ENCODE data around the gene ASXL2.
"Not testable (repeated sequence)": the region's sequence is repeated elsewhere in the genome, so short reads cannot be mapped to it uniquely, and the experiment has no call there.

The ASXL2 gene

DNA sequence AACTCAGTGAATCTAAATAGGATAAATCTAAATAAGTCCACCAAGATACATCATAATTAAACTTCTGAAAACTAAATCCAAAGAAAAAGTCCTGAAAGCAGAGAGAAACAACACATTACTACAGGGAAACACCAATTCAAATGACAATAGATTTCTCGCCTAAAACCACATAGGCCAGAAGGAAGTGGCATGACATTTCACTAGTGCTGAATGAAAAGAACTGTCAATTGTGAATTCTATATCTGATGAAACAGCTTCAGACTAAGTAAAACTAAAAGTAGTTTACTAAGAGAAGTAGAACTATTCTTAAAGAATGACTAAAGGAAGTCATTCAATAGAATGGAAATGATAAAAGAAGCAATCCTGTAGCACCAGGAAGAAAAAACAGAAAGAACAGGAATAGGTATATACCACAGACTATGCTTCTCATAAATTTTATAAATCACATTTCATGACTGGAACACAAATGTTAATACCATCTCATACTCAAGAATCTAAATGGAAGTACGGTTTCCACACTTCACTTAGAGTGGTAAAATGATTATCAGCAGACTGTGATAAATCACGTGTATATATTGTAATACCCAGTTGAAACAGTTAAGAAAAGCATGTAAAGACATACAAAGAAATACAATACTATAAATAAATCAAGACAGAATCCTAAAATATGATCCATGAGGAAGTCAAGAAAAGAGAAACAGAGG is 46.4 kb downstream of the ASXL2 start:
- DNase-seq, result no peak

DNA sequence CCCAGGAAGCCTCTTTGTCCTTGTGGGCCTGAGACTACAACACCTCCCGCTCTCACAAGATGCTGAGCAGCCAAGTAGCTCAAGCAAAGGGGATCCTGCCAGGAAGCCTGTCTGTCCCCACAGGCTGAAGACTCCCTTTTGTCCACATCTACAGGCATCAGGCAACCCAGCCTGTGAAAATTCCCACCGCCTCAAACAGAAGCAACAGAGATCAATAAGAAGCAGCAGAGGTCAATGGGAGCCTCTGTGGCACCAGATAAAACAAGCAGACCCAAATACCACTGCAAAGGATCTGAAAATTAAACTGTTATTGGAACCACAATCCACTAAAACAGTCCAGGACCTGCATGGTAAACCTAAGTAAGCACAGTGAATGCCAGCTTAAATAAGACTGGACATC is 48.5 kb downstream of the ASXL2 start:
- DNase-seq, result no peak

DNA sequence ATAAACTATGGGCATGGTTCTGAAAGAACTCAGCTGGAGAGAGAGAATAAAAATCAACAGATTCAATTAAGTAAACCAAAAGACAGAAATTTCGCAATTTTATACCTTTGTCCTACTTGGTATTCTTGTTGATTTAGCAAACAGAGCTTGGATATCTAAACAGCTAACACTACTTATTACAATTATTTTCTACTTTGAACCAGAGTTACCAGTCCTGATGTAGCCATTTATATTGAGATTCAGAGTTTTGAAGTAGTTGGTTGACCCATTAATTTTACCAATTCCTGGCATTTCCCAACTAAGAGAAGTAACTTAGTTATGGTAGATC is 48.9 kb downstream of the ASXL2 start:
- no peak for DNase-seq

DNA sequence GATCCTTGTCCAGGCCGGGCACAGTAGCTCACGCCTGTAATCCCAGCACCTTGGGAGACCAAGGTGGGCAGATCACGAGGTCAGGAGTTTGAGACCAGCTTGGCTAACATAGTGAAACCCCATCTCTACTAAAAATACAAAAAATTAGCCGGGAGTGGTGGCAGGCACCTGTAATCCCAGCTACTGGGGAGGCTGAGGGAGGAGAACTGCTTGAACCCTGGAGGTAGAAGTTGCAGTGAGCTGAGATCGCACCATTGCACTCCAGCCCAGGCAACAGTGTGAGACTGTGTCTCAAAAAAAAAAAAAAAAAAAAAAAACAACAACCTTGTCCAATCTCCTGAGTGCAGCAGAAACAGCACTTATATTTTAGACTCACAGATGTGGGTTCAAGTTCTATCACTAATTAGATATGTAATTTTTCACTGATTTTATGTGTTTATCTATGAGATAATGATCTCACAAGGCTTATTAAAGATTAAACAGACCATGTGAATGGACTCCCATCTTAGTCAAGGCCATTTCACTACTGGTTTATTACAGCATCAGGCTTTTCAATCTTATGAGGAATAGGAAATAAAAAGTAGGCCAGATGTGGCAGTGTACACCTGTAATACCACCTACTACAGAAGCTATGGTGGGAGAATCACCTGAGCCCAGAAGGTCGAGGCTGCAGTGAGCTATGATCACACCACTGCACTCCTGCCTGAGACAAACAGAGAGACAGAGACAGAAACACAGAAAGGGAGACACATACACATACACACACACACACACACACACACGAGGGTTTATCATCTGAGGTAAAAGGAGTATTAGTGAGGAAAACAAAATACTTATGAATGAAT is 49.5 kb downstream of the ASXL2 start:
- not testable (repeated sequence) for DNase-seq

DNA sequence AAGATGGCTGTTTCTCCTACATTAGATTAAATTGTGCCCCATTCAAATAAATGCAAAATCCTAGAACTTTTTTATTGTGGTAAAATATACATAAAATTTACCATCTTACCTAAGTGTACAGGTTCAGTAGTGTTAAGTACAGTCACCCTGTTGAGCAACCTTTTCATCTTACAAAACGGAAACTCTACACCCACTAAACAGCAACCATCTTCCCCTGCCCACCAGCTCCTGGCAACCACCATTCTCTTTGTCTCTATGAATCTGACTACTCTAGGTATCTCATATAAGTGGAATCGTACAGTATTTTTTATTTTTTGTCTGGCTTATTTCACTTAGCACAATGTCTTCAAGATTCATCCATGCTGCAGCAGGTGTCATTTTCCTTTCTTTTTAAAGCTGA is 53.0 kb downstream of the ASXL2 start:
- no peak for DNase-seq

DNA sequence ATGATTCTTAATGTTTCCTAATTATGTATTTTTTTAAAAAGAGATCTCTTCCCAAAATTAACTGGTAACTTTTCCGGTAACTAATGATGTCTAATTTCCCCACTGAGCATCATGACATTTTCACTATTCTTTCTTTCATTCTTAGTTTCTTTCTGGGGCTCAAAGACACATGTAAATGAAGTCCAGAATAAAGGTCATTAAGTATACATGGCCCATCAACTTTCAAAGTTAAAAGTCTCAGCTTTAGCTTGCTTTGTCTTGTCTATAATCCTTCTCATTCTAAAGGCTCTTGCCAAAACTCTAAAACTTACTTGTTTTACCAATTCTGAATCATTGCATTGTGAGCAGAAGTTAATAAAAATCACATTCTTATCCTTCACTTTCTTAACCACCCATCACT is 53.6 kb downstream of the ASXL2 start:
- no peak for DNase-seq

DNA sequence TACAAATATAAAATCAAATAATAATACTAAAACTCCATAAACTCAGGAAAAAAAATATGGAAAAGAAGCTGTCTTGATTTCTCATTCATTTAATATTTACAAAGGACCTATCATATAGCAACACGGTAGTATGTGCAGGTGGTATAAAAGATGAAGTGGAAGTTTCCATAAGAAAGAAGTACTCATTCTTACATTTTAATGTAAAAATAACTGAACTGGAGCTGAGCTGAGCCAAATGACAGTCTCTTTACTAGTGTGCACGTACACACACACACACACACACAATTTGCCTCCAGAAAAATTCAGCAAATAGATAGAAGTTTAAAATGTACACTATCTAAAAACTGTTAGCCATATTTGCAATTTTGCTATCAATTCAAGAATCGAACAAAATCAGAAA is 54.1 kb downstream of the ASXL2 start:
- no peak for DNase-seq

DNA sequence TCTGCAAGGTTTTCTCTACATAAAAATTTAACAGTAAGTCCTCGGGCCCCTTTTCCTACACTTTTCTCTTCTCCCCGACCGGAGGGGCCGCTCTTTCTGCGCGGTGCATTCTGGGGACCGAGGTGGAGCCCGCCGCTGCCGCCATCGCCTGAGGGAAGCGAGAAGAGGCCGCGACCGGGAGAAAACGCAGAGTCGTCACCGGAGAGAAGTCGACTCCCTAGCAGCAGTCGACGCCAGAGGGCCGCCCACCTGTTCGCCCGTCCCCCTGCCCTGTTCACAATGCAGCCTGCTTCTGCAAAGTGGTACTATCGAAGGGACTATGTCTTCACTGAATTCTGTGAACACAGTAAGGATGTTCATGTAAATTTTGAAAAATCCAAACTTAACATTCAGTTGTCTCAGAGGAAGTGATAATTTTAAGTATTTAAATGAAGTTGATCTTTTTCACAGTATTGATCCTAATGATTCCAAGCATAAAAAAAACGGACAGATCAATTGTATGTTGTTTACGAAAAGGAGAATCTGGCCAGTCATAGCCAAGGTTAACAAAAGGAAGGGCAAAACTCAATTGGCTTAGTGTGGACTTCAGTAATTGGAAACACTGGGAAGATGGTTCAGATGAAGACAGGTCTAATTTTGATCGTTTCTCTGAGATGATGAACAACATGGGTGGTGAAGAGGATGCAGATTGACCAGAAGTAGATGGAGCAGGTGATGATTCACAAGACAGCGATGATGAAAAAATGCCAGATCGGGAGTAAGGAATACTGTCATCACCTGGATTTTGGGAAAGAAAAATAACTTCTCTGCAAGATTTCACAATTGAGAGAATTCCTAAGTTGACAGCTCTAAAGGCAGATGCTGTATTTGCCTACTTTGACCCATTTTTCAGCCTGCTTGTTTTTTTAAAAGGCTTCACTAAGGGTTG is 55.8 kb downstream of the ASXL2 start:
- no peak for DNase-seq

DNA sequence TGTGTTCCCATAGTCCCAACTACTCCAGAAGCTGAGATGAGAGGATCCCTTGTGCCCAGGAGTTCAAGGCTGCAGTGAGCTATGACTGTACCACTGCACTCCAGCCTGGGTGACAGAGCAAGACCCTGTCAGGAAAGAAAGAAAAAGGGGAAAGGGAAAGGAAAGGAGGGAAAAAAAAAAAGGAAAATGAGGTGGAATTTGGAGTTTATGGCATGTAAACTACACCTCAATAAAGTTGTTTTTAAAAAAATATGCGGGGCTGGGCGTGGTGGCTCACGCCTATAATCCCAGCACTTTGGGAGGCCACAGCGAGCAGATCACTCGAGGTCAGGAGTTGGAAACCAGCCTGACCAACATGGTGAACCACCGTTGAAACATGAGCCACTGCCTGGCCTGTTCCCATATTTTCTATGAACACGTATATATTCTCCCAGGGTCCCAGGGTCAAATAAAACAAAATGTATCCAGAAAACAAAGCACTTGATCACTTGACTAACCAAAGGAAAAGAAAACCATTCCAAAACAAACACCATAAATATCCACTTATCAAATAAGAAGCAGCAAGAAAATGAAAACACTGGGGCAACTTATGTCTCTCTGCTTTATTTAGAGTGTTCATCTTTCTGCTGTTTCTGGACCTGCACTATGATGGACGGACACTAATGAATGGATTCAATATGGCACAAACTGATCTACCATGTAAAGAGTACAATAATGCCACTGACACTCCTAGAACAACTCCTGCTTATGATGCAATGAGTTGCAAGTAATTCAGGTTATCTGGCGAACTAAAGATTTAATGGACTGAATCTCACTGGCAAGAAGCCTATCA is 56.8 kb downstream of the ASXL2 start:
- peak; percentile 89 for DNase-seq

DNA sequence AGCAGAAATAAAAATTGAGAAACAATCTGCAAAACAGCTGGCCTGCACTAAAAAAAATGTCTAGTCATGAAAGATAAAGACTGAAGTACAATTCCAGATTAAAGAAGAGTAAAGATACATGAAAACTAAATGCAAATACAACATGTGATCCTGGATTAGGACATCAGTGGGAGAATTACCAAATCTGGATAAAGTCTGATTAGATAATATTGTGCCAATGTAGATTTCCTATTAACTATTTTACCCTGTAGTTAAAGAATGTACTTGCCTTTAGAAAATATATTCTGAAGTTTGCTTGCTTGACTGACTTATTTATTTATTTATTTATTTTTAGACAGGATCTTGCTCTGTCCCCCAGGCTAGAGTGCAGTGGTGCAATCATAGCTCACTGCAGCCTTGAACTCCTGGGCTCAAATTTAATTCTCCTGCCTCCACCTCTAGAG is 58.7 kb downstream of the ASXL2 start:
- no peak for DNase-seq

DNA sequence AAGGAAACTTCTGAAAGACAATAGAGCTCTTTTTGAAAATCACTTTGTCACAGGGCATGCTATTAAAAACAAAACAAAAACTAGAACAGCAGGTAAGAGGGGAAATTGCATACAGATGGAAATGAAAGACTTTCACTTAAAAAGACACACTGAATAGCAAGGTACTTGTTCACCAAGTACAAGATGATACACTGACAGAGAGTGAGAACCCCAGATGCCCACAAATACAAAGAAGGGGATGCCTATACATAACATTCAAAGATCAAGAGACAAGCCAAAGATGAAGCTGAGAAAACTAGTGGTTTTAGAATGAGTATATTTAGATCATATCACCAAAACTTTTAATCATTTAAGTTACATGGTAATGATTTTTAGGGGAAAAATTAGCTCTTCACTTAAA is 60.7 kb downstream of the ASXL2 start:
- no peak for DNase-seq

DNA sequence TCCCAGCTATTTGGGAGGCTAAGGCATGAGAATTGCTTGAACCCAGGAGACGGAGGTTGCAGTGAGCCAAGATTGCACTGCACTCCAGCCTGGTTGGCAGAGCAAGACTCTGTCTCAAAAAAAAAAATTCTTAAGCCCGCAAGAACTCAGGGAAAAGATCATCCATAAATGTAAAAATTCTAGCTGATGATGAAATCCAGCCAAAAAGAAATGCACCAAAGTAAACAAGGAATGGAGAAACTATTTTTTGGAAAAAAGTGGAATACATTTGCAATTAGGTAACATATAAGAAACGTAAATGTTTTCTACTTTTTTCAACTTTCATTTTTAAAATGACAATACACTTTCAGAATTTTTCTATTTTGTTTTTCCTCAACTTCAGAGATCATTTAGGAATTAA is 61.3 kb downstream of the ASXL2 start:
- DNase-seq, result no peak

DNA sequence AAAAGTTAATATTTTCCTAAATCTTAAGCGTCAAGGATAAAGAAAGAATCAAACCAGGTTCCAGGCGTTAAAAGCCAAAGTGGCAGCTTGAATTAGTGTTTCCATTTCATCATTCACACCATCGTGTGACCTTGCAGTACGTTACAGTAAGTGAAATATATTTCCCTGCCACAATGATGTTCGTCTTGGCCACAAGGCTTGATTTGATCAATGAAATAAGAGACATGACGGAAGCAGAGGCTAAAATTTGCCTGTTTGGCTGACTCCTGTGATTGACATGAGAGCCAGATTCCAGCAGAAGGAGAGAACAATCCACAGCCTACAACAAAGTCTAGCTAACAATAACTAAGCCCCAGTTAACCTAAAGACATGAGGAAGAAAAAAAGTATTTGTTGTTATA is 62.0 kb downstream of the ASXL2 start:
- DNase-seq, result no peak

DNA sequence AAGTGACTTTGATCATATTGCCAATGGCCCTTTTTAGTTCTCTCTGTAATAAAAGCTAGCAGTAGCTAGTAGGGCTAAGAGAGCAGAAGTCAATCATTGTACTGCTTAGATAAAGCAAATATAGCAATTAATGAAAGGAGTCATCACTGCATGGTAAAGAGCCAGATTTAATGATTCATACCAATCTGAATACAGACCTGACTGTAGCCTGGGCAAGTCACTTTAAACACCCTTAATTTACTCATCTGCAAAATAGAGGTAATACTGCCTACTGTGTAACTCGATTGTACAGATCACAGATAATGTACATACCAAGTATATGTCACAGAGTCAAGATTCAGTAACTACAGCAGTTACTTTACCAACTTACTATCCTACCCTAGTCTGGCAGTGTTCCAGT is 63.6 kb downstream of the ASXL2 start:
- DNase-seq, result no peak

DNA sequence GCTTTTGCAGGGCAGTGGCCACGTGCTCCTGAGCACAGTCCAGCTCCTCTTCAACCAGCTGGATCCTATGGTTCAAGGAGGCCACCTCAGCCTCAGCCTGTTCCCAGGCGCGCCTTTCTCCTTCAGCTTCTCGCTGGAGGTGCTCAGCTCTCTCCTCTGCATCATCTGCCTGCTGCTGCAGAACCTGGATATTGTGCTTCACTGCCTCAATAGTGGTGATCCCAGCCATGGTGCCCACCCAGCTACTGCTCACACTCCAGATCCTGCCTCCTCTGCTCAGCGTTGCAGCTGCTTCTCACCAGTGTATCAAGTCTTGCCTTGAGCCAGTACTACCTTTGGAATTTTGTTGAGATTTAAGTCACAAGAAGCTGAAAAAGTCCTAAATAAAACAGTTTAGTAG is 67.9 kb downstream of the ASXL2 start:
- DNase-seq, result no peak

DNA sequence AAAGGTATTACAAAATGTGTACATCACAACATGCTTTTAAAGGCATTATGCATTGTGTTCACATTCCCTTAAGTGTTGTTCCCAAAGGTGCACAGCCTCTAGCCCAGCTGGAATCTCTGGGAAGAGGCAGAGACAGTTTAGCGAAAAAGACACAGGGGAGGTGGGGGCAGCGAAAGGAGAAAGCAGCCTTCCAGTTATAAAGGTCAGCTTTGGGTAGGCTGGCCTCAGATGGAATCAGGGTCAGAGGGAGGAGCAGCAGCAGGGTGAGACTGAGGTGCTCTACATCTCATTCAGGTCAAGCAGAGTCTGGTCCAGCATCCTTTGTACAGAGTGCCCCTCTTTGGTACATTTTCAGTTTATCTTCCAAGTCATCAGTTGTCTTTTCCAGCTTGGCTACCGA is 68.6 kb downstream of the ASXL2 start:
- no peak for DNase-seq

DNA sequence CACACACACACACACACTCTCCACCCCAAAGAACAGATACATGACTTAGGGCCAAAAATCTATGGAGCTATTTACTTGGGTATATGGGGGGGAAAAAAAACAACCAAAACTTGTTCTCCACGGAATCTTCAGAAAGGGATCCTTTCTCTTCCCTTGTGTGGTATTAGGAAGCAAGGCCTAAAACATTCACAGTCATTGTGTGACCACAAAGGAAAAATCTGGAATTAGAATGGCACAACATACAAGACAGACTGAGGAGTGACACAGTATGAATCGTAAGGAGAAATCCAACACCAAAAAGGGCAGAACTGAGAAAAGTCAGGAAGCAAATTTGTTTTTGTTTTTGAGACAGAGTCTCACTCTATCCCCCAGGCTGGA is 70.3 kb downstream of the ASXL2 start:
- no peak for DNase-seq

DNA sequence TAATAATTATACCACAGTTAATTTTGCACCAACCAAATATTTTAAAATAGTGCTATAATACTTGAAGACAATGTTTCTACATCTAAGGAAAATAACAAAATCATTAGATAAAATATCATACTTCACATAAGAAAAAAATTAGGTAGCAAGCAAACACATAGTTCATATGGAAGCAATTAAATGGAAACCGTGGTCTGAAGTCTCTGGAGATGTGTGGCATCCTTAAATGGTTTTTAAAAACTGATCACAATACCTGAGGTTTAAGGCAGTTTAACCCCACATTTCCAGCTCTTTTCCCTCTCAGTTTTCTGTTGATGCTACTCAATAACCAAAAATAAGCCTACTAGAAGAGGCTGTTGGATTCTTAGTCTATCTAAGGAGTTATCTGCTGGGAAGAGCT is 71.3 kb downstream of the ASXL2 start:
- DNase-seq, result no peak

DNA sequence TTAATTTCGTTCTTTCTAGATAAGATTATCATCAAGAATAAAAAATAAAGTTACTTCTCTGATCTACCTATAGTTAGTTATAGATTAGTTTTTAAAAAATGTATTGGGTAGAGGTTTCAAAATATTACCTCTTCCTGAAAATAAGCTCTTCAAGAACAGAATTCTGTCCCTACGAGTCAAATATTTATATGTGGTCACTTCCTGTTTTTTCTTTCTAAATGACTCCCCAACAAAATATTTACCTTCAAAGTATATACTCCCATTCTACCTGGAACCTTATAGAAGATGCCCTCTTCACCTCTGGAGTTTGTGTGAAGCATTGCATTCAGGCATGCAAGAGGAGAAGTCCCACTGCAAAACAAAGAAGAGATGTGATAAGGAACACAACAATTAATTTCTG is 72.3 kb downstream of the ASXL2 start:
- DNase-seq, result no peak

DNA sequence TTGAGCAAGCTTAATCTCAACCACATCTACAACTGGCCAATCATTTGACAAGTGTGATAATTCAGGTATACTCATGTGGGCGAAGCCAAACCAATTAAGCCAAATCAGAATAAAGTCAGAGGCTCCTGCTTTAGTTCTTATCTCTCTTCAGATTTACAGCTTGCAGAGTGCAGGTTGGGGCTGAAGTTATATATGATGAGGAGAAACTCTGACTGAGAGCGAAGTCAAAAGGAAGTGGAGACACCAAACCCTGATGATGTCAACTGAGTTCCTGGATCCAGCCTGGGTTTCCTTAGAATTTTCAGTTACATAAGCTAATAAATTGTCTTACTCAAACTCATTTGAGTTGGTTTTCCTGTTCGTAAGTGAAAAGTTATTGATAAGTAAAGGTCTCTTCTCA is 73.9 kb downstream of the ASXL2 start:
- DNase-seq, result no peak

DNA sequence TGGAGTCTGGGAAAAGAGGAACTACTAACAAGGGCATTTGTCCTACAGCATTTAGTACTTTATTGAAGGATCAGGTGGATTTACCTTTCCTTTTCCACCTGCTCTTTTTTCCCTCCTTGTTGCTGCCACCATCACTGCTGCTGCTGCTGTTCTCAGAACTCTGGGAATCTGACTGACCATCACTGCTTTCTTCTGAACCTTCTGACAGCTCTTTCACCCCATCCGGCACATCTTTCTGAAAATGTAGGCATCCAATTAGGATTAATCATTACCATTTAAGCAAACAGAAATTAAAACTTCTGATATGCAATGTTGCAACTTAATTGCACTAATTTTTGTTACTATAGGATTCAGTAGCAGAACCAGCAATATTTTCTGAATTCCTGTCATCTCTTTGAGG is 79.0 kb downstream of the ASXL2 start:
- DNase-seq, result no peak

DNA sequence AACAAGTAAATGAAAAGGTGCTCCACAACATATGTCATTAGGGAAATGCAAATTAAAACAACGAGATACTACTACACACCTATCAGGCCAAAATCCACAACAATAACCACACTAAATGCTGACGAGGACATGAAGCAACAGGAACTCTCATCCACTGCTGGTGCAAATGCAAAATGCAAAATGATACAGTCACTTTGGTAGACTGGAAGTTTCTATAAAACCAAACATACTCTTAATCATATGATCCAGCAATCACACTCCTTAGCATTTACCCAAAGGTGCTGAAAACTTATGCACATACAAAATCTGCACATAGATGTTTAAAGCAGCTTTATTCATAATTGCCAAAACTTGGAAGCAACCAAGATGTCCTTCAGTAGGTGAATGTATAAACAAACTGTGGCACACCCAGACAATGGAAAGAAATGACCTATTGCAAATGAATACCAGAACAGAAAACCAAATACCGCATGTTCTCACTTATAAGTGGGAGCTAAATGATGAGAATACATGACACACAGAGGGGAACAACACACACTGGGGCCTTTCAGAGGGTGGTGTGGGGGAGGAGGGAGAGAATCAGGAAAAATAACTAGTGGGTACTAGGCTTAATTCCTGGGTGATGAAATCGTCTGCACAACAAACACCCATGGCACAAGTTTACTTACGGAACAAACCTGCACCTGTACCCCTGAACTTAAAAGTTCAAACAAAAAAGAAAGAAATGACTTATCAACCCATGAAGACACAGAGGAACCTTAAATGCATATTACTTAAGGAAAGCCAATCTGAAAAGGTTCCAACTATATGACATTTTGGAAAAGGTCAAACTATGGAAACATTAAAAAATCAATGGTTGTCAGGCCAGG is 80.4 kb downstream of the ASXL2 start:
- DNase-seq, result no peak

Data from DMS79 treated with DMSO at 0.1 percent for 48 hours (cell line).